Natural killer cell (primary cell): Measurements from ENCODE around the gene ST8SIA2. TPM values are rescaled to one million over a fixed set of nuclear protein-coding genes. Genes with fewer than 3 reads are reported as not detected.

ENCODE experiments used
- ATAC-seq, 3 donors: fragments of 150-1000 bp in 2 of 3; fragments of 200-7000 bp in 1 of 3; cut with Tn5 transposase; 1 replicate in 1 of 3; 2 replicates in 2 of 3; pipeline ENCODE4 v1.10.0; 2021; ENCODE audit warnings: mild to moderate bottlenecking in 2 of 3, moderate library complexity in 2 of 3
- DNase-seq, 2 donors: peaks; one replicate each; pipeline versions ENCODE4 v3.0.0 to v3.0.0-alpha.2; 2013 to 2021; ENCODE audit warnings: mixed read lengths in 1 of 2
- H3K27ac ChIP-seq: one replicate; pipeline ENCODE4 v1.5.1; 2013; ENCODE audit warnings: mild to moderate bottlenecking, low read length
- H3K27me3 ChIP-seq: one replicate; pipeline ENCODE4 v1.6.1; 2013; ENCODE audit warnings: low read length; ENCODE audit not compliant: control insufficient read depth, insufficient read depth
- H3K36me3 ChIP-seq: one replicate; pipeline ENCODE4 v1.6.1; 2013; ENCODE audit warnings: low read length; ENCODE audit not compliant: control insufficient read depth, insufficient read depth
- H3K4me1 ChIP-seq: one replicate; pipeline ENCODE4 v1.6.1; 2013; ENCODE audit warnings: low read length; ENCODE audit not compliant: control insufficient read depth, insufficient read depth
- H3K4me3 ChIP-seq: one replicate; pipeline ENCODE4 v1.5.1; 2013; ENCODE audit warnings: low read length
- H3K9me3 ChIP-seq: one replicate; pipeline ENCODE4 v1.6.1; 2013; ENCODE audit warnings: low read length; ENCODE audit not compliant: control insufficient read depth, insufficient read depth
- H3K27ac Mint-ChIP-seq, 2 donors: one replicate each; pipeline ENCODE4 v1.8.0; 2022; ENCODE audit warnings: mild to moderate bottlenecking in 2 of 2, mixed read lengths in 2 of 2, moderate library complexity in 1 of 2
- H3K27me3 Mint-ChIP-seq, 2 donors: one replicate each; pipeline ENCODE4 v1.8.0; 2022; ENCODE audit warnings: low read depth in 2 of 2, mixed read lengths in 2 of 2
- H3K36me3 Mint-ChIP-seq: one replicate; pipeline ENCODE4 v1.8.0; 2022; ENCODE audit warnings: mixed read lengths
- H3K4me1 Mint-ChIP-seq, 2 donors: one replicate each; pipeline ENCODE4 v1.8.0; 2022; ENCODE audit warnings: mixed read lengths in 2 of 2
- H3K4me3 Mint-ChIP-seq: one replicate; pipeline ENCODE4 v1.8.0; 2022; ENCODE audit warnings: mild to moderate bottlenecking, moderate library complexity, mixed read lengths
- H3K9me3 Mint-ChIP-seq, 2 donors: one replicate each; pipeline ENCODE4 v1.8.0; 2022; ENCODE audit warnings: mixed read lengths in 2 of 2
- WGBS: methylation state at CpG from one replicate; pipeline ENCODE4 v1.1.7; 2013; ENCODE audit warnings: missing lambda C conversion rate; ENCODE audit not compliant: insufficient coverage; 5-methylcytosine and 5-hydroxymethylcytosine counted together
- intact Hi-C: fragments of 100-400 bp; cut with micrococcal nuclease; formaldehyde crosslinking; loops from one replicate; pipeline ENCODE4 v1.14.2; 2022
- total RNA-seq, 4 donors: library from RNA; stranded (reverse); fragments of 120-200 nt in 1 of 4; gene quantifications; one replicate each; pipeline versions ENCODE4 v1.2.3 to v1.2.4, GENCODE V29; 2013 to 2022
- TF ChIP-seq, protein P1 (sequence below): fragments of 200-600 bp; IDR thresholded peaks from one replicate; pipeline ENCODE4 v1.8.0; 2022; ENCODE audit warnings: antibody characterized with exemption

Gene ST8SIA2
- total RNA-seq, 3 donors from 2014 or later (not counting 1 experiment from before 2014, with no cell fraction given) = not detected

DNA sequence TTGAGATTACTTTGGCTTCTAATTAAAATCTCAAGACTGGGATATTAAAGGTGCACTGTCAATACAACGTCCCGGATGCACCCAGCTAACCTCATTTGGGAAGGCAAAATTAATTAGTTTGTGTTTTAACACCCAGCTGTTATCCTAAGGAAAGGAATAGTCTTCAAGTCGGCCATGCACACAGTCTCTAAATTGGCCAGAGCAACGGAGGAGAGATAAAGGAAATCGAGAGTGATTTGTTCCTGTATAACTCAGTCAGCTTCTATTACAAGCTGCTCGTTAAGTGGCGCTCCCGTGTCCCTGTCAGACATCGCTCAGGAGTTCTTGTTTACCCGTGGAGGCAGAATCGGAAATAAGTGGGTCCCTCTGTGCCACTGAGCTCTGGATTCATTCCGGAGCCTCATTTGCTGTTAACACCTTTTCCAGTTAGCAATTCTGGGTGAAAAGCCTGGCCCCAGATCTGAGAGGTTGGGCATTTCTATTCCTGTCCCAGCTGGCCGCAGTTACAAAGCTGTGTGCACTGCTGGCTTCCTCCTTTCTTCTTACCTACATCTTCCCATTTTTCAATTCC is 63.9 kb downstream of the ST8SIA2 start:
- no peak for DNase-seq
- intact Hi-C loops = no loop called here
- Histone ChIP-seq H3K9me3 (no peaks in the 10 kb centered on the region), H3K4me1 (no peaks in the 10 kb centered on the region), H3K27me3 (no peaks in the 10 kb centered on the region), H3K4me3 (no peak overlapping the region), H3K36me3 (no peaks in the 10 kb centered on the region), H3K27ac (no peak overlapping the region)
- Mint-ChIP-seq H3K4me1 (no peaks in the 10 kb centered on the region), H3K36me3 (no peaks in the 10 kb centered on the region), H3K27me3 (no peaks in the 10 kb centered on the region), H3K4me3 (no peak overlapping the region), H3K9me3 (no peaks in the 10 kb centered on the region), H3K27ac (no peak overlapping the region)
- TF ChIP-seq, protein P1, sequence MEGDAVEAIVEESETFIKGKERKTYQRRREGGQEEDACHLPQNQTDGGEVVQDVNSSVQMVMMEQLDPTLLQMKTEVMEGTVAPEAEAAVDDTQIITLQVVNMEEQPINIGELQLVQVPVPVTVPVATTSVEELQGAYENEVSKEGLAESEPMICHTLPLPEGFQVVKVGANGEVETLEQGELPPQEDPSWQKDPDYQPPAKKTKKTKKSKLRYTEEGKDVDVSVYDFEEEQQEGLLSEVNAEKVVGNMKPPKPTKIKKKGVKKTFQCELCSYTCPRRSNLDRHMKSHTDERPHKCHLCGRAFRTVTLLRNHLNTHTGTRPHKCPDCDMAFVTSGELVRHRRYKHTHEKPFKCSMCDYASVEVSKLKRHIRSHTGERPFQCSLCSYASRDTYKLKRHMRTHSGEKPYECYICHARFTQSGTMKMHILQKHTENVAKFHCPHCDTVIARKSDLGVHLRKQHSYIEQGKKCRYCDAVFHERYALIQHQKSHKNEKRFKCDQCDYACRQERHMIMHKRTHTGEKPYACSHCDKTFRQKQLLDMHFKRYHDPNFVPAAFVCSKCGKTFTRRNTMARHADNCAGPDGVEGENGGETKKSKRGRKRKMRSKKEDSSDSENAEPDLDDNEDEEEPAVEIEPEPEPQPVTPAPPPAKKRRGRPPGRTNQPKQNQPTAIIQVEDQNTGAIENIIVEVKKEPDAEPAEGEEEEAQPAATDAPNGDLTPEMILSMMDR = no peak
- ATAC-seq = no peak
- 66% methylated on average over 13 of the region's 13 CpGs for WGBS

DNA sequence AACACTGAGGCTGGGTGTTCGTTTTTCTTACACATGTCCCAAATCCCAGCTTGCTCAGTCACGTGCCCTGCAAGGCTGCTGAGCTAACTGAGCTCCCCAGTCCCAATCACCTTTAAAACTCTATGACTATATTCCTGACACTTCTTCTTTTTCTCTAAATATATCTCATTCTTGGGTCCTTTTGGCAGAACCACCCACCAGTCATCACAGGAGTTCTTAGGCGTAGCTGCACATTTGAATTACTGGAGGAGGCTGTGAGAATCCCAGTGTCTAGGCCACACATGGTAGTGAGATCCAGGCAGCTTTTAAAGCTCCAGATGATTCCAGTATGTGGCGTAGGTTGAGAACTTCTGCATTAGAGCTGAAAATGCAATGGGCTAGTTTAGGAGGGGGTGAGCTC is 66.3 kb downstream of the ST8SIA2 start:
- 80% methylated on average over 4 of the region's 4 CpGs for WGBS
- intact Hi-C loops = no loop called here
- TF ChIP-seq, protein P1 = no peak
- Mint-ChIP-seq H3K27ac (no peak overlapping the region), H3K4me1 (no peaks in the 10 kb centered on the region), H3K36me3 (no peaks in the 10 kb centered on the region), H3K9me3 (no peaks in the 10 kb centered on the region), H3K27me3 (peaks cover 0 to 4% of the 10 kb centered on the region in 2 donors), H3K4me3 (no peak overlapping the region)
- ATAC-seq (no peak), DNase-seq (no peak)
- Histone ChIP-seq H3K27me3 (no peaks in the 10 kb centered on the region), H3K36me3 (no peaks in the 10 kb centered on the region), H3K4me1 (no peaks in the 10 kb centered on the region), H3K4me3 (no peak overlapping the region), H3K9me3 (no peaks in the 10 kb centered on the region), H3K27ac (no peak overlapping the region)

DNA sequence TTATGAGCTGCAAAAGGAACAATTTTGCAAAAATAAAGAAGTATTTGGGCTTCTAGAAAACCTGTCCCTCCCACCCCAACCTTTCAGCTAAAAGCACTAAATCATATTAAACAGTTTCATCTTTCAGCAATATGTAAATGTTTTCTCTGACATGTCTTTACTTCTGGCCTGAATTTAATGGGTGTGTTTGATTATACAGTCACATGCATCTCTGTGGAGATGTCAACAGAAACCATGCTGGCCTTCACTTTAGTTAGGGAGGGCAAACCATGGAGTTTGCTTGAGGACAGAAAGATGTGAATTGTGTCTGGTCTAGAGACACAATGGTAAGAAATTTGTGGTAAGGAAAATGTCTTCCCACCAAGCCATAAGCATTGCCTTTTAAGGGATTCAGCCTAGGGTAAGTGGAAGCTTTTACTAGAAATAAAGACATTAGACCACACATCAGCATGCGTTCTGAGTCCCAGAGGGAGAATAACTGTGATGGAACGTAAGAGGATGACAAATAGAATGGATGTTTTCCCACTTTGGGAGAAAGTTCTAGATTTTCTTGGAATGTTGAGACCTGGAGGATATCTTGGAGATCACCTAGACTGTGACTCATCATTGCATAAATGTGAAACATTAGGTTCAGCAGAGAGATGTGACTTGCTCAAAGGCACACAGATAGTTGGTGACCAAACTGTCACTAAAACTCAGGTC is 68.9 kb downstream of the ST8SIA2 start:
- peaks cover 0 to 6% of the 10 kb centered on the region in 2 donors for H3K27me3 Mint-ChIP-seq
- intact Hi-C loops = no loop called here
- ATAC-seq (no peak), DNase-seq (no peak)
- no peaks in the 10 kb centered on the region for H3K36me3 ChIP-seq
- H3K4me1 Mint-ChIP-seq = no peaks in the 10 kb centered on the region
- H3K27ac Mint-ChIP-seq = no peak overlapping the region
- H3K4me1 ChIP-seq = no peaks in the 10 kb centered on the region
- no peaks in the 10 kb centered on the region for H3K27me3 ChIP-seq
- H3K36me3 Mint-ChIP-seq = no peaks in the 10 kb centered on the region
- TF ChIP-seq, protein P1 = no peak
- 87% methylated on average over 2 of the region's 2 CpGs for WGBS
- H3K4me3 Mint-ChIP-seq = no peak overlapping the region
- H3K9me3 ChIP-seq = no peaks in the 10 kb centered on the region
- no peak overlapping the region for H3K27ac ChIP-seq
- H3K9me3 Mint-ChIP-seq = no peaks in the 10 kb centered on the region
- H3K4me3 ChIP-seq = no peak overlapping the region
